AG04450 (cell line): ENCODE data around the gene DMXL1. TPM values are rescaled to one million over a fixed set of nuclear protein-coding genes. Genes with fewer than 3 reads are reported as not detected.

Experiments used
- CTCF ChIA-PET: fragments of 300-600, 350-600 bp; formaldehyde crosslinking; extraction: SDS; loops from one replicate; lab custom pipeline; 2022; ENCODE audit warnings: antibody characterized with exemption, inconsistent platforms; lab: Charles Lee
- POLR2A ChIA-PET: fragments of 350-600 bp; formaldehyde crosslinking; extraction: SDS; loops from one replicate; lab custom pipeline; 2021; ENCODE audit warnings: antibody characterized with exemption, inconsistent platforms; lab: Yijun Ruan, JAX
- DNase-seq: peaks from one replicate; pipeline ENCODE4 v3.0.0-alpha.2; 2011; ENCODE audit warnings: low read depth, low spot score
- H3K27ac ChIP-seq: one replicate; pipeline ENCODE4 v1.5.1; 2012; ENCODE audit warnings: low read depth, low read length, control low read depth
- H3K27me3 ChIP-seq: one replicate; pipeline ENCODE4 v1.6.0; 2012; ENCODE audit warnings: low read length; ENCODE audit not compliant: control insufficient read depth, insufficient read depth
- H3K4me3 ChIP-seq: 2 replicates; pipeline ENCODE4 v1.5.1; 2011; ENCODE audit warnings: mild to moderate bottlenecking, low read depth, low read length, control low read depth
- H3K9me3 ChIP-seq: 2 replicates; pipeline ENCODE4 v1.5.1; 2012; ENCODE audit warnings: low read length; ENCODE audit not compliant: control insufficient read depth, insufficient read depth
- polyA plus RNA-seq: library from polyadenylated mRNA; depleted of rRNA; stranded (reverse); fragments of >200 nt; gene quantifications from 2 replicates; pipeline ENCODE4 v1.2.3, GENCODE V29; 2011
- TF ChIP-seq, protein P1 (sequence below): IDR thresholded peaks from 2 replicates; pipeline ENCODE4 v1.5.1; 2011; ENCODE audit warnings: low read depth, low read length, control low read depth, inconsistent platforms

DMXL1 gene
- polyA plus RNA-seq, 1 experiment, result 22.2 TPM

- no peak for DNase-seq
- Histone ChIP-seq H3K9me3 (no peaks in the 10 kb centered on the region), H3K4me3 (no peak overlapping the region), H3K27ac (peak overlapping the region; percentile 61), H3K27me3 (no peaks in the 10 kb centered on the region)
- TF ChIP-seq, protein P1, sequence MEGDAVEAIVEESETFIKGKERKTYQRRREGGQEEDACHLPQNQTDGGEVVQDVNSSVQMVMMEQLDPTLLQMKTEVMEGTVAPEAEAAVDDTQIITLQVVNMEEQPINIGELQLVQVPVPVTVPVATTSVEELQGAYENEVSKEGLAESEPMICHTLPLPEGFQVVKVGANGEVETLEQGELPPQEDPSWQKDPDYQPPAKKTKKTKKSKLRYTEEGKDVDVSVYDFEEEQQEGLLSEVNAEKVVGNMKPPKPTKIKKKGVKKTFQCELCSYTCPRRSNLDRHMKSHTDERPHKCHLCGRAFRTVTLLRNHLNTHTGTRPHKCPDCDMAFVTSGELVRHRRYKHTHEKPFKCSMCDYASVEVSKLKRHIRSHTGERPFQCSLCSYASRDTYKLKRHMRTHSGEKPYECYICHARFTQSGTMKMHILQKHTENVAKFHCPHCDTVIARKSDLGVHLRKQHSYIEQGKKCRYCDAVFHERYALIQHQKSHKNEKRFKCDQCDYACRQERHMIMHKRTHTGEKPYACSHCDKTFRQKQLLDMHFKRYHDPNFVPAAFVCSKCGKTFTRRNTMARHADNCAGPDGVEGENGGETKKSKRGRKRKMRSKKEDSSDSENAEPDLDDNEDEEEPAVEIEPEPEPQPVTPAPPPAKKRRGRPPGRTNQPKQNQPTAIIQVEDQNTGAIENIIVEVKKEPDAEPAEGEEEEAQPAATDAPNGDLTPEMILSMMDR, result no peak
- CTCF ChIA-PET, result no interaction called here
- POLR2A ChIA-PET, result interaction anchor here (0.7 kb wide), 1 partner anchor 321 kb away, joined by 12 read pairs; no protein-coding TSS in a partner anchor
Observed at GRCh38 chr5:119049824-119050449, 20.9 kb upstream of the DMXL1 start.

DNA sequence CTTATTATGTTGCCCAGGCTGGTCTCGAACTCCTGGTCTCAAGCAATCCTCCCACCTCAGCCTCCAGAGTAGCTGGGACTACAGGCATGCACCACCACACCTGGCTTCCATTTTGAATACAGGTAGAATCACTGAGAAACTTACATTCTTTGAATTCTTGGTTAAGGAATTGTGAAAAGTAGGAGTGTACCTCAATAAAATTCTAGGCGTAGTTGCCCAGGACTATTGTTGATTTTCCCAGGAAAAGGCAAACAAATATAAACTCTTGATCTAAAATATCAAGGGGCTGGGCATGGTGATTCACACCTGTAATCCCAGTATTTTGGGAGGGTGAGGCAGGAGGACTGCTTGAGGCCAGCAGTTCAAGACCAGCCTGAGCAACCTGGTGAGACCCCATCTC lies 16.8 kb upstream of the DMXL1 start:
- CTCF ChIA-PET, result no interaction called here

GRCh38 chr5:119055294-119055693 lies 15.6 kb upstream of the DMXL1 start:
- Histone ChIP-seq H3K4me3 (no peak overlapping the region), H3K27ac (no peak overlapping the region), H3K9me3 (no peaks in the 10 kb centered on the region), H3K27me3 (no peaks in the 10 kb centered on the region)
- ChIA-PET POLR2A (no interaction called here), CTCF (no interaction called here)
- TF ChIP-seq, protein P1, result no peak
- no peak for DNase-seq

More for the DNA sequence above, 16.8 kb upstream of the DMXL1 start:
- Histone ChIP-seq H3K27ac (no peak overlapping the region), H3K4me3 (no peak overlapping the region), H3K9me3 (no peaks in the 10 kb centered on the region), H3K27me3 (no peaks in the 10 kb centered on the region)
- POLR2A ChIA-PET, result no interaction called here
- TF ChIP-seq, protein P1, result no peak
- DNase-seq, result no peak

- ChIA-PET CTCF (no interaction called here), POLR2A (no interaction called here)
- Histone ChIP-seq H3K4me3 (no peak overlapping the region), H3K27ac (no peak overlapping the region), H3K9me3 (no peaks in the 10 kb centered on the region), H3K27me3 (no peaks in the 10 kb centered on the region)
- TF ChIP-seq, protein P1, result no peak
- DNase-seq, result no peak
Observed at GRCh38 chr5:119058979-119059529, 11.8 kb upstream of the DMXL1 start.

GRCh38 chr5:119059740-119060255 lies 11.1 kb upstream of the DMXL1 start:
- TF ChIP-seq, protein P1, result no peak
- ChIA-PET CTCF (no interaction called here), POLR2A (no interaction called here)
- Histone ChIP-seq H3K27me3 (no peaks in the 10 kb centered on the region), H3K4me3 (no peak overlapping the region), H3K9me3 (no peaks in the 10 kb centered on the region), H3K27ac (no peak overlapping the region)
- no peak for DNase-seq
